ENCODE results near the gene MRRF.
"Not testable (repeated sequence)": the region's sequence is repeated elsewhere in the genome, so short reads cannot be mapped to it uniquely, and the experiment has no call there.

DNA sequence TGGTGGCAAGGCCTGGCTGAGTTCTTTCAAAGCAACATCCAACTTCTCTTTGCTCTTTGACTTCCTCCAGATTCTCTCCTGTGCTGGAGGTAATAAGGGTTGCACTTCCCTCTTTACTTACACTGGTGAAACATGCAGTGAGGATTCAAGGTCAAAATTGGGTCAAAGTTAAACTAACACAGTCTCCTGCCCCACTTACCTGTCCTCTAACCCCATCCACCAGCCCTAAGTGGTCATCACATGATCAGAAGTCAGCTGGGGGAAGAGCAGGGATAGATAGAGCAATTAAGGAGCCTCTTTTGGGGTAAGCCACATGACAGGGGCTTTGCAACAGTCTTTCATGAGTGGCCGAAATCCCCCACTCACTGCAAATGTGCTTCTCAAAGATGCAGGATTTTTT lies 60.0 kb downstream of the MRRF start:
- not testable (repeated sequence) for TF ChIP-seq CTCF, POLR2A (IDR thresholded peaks at IDR 0.05)

All from vagina (tissue), 2 donors.